HG03175 (cell line): ENCODE data around the gene POLN.
"Not testable (repeated sequence)": the region's sequence is repeated elsewhere in the genome, so short reads cannot be mapped to it uniquely, and the experiment has no call there.

Source experiments
- ATAC-seq: cut with Tn5 transposase; IDR thresholded peaks from one replicate; pipeline ENCODE4 v1.9.1; 2021; ENCODE audit warnings: mild to moderate bottlenecking, moderate library complexity; ENCODE audit not compliant: unreplicated experiment

Gene POLN

DNA sequence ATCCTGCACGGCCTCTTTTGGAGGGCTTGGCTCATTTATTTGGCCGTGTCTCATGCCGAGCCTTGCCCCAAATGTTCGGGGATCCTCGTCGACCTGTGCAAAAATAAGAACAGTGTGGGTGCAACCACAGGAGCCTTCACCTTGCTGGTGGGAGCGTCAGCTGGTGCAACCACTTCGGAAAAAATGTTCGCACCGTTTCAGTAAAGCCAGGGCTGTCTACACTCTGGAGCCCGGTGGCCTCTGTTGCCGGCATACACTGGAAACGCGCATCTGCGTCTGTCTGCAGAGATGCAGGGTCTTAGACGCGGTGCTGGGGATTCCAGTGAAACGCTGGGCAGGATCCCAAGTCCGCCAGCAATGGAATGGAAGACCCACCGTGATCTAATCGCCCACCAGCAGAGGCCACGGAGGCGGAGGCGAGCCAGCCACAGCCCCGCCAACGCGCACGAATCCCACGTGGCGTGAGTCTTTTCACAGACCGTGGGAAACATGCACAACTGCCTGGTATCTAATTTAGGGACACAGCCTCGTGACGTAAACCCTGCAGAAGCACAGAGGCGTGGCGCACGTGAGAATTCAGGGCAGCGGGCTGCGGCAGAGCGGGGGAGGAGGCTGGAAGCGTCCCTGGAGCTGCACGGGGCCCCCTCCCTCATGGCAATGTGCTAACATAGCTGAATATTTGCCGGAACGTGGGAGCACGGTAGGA is 33.8 kb upstream of the POLN start:
- ATAC-seq: no peak

DNA sequence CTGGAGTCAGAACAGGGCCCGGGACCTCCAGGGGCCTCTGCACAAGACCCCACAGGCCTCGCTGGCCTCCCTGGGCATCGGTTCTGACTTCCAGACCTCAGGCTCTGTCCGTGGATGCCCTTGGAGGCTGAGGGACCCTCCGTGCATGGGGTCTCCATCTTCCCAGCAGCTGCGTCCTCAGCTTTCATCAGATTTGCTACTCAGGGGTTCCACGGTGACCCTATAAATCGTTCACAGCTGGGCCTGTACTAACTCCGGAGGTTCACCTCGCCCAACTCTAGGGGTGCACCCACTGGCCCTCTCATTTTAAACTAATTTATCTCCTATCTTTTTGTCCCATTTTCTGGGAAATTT is 33.1 kb upstream of the POLN start:
- ATAC-seq: not testable (repeated sequence)

DNA sequence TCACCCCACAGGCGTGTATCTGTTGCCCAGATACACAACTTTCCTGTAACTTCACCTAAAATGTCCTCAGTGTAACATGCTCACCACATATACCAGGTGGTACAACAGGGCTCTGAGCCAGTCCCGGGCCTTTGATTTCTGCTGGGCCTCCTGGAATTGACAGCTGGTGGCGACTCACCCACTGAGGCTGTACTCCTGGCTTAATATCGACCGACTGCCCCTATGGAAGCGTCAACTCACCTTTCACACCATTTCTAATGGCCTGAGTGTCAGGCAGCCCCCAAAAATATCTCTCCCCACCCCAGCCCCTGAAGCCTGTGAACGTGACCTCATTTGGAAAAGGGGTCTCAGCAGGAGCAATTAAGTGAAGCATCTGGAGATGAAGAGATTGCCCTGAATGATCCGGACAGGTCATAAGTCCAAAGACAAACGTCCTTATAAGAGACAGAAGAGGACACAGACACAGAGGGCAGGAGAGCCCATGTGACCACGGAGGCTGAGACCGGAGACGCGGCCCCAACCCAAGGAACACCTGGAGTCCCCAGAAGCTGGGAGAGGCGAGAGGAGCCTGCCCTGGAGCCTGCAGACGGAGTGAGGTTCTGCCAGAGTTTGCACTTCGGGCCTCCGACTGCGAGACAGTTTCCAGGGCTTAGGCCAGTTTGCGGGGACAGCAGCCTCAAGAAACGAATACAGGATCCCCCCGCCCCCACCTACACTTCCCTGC is 32.6 kb upstream of the POLN start:
- ATAC-seq: no peak

DNA sequence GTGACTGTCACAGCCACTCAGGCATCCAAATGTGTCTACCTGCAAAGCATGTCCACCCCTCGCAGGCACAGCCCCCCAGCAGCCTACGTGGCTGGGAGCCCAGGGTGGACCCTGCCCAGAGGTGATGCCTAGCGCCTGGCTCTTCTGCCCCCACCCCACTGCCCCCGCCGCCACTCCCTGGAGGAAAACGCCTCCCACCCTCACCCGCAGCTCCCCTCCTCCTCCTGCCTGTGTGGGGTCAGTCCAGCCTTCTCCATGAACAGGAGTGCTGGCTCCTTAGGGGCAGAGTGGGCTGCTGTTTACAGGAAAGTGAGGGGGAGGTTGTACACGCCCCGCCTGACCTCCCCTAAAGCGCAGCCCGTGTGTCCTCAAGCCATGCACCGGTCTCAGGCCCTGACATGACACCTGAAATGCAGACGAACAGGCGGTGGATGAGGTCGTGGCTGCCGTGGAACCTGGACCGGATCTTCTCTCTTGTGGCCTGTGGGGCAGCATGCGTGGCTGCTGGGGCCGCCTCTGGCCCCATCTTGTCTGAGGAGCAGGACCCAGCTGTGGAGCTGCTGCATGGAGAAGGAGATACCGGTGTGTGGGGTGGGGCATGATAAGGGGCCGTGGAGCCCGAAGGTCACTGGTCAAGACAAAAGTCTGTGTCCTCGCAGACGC is 31.9 kb upstream of the POLN start:
- ATAC-seq: no peak

DNA sequence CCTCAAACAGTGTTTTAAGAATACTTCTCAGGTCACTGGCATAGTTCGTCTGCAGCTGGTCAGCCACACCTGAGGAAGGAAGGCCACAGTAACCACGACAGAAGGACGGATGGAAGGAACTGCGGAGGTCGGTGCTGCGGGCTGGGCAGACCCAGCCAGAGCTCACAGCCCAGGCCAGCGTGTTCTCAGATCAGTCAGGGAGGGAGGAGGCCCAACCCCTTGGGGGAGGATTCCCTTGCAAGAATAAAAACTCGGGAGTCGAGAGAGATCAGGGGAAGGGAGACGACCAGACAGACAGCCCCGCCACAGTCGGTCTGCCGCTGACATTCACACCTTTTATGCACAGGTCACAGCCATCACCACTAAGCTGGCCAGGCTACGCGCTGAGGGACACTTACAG is 31.3 kb upstream of the POLN start:
- ATAC-seq: no peak

DNA sequence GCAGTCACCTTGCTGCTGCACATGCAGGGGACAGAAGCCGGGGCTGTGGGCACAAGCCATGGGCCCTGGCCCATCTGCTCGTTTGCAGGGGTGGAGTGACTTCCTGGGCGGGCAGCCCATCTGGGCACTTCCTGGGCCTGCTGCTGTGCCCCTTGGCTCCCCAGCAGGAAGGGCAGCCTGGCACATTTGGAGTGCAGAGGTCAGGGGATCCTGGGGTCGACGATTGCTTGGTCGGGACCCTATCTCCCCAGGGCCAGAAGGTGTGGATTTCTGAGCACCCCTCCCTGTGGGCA is 30.9 kb upstream of the POLN start:
- no peak for ATAC-seq

DNA sequence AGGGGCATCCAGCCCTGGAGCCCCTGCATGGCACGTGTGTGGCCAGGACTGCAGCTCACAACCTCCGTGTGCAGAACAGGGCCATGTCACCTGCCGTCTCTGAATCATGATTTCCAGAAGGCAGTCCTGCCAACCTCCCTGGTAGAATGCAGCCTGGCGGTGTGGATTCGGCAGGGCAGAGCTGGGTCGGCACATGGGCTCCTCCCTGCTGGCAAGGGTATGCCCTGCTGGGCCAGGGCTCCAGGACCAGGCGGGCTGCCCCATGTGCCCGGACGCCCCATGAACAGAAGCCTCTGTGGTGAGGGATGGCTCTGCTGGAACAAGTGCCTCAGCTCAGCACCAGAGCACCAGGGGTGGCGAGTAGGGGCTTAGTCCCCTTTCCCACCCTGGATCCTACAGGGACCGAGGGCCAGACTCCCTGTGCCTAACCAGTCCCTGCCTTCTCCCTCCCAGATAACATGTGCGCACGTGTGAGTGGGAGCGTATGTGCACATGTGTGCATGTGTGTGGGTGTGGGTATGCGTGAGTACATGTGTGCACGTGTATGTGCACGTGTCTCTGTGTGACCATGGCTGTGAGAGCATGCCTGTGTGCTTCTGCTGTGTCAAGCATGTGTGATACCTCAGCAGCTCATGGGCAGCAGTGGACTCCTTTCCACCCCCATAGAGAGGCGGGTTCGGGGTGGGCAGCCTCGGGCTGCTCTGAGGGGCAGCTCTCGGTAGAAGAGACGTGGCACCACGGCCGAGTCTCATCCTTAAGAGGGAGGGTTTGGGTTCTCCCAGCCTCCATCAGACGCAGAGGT is 30.3 kb upstream of the POLN start:
- ATAC-seq: no peak

DNA sequence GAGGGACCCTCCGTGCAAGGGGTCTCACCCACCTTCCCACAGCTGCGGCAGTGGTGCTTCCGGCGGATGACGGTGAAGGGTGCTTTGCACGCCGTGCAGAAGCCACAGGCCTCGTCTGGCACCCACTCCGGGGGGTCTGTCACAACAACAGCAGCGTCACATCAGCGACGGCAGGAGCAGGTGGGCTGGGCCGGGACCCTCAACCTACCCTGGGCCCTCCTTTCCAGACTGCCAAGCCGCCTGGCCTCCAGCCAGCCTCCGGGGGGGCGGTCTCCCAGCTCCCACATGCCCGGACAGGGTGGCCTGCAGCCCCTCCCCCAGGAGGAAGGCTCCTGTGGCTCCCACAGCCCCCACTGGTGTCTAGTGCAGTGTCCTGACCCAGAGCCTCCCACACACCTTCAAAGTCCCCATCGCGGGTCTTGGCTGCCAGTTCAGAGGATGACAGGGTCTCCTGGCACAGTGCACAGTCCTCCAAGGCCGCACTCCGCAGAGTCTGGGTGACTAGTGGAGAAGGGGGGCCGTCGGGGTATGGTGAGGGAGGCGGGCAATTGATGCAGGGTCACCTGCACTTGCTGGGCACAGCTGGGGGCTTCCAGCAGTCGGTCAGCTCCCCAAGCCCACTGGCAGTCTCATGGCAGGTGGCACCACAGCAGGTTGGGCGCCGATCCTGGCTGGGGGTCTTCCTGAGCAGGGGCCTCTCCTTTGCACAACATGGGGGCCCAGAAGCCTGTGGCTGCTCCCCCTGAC is 29.5 kb upstream of the POLN start:
- no peak for ATAC-seq

DNA sequence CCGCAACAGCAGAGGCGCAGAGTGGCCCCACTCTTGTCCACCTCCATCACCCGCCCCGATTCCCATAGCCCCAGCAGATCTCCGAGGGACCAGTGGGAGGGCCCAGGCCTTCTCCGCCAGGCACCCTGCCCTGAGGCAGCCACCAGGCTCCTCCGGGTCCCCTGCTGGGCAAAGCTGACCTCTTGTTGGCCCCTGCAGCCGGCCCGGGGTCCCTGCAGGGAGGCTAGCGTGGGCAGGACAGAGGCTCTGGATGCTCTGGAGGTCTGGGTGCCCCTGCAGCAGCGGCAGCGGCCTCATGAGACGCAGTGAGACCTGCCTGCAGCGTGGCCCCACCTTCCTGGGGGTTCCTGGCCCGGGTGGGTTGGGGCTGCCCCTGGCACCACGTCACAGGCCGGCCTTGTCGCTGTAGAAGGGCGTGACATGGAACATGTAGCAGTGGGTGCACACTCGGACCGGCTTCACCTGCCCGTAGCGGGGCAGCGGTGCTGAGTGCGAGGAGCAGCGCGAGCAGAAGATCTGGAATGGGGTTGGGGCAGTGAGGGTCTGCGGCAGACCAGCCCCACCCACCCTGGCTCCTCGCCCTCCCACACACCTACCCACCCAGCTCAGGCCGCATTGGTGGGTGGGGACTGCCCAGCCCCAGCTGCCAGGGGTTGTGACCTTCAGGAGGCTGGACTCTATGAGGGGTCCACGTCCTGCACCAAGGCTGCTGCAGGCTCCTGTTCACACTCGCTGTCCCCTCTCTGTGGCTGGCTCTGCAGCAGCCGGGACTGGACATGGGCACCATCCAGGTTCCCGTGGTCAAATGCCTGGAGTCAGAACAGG is 28.6 kb upstream of the POLN start:
- ATAC-seq: no peak

DNA sequence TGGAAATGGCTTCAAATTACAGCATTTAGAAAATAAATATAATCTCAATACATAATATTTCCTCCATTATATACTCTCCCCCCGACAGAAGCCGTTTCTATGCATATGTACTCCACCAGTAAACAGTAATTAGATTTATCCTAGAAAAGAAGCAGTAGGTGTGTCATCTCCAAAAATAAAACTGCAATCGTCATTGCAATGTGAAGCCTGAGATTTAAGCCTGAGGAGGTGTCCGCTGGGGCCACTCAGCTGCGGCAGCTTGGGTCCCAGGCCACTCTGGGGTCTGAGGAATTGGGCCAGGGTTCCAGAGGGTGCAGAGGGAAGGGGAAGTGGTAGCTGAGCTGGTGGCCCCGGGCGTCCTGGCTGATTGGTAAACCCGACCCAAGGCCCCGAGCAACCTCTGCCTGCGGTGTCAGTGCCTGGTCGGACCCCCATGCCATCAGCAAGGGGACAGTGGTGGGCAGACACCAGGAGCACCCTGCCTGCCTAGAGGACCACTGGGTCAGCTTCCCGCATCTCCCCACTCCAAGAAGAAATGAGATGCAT is 27.8 kb upstream of the POLN start:
- no peak for ATAC-seq

DNA sequence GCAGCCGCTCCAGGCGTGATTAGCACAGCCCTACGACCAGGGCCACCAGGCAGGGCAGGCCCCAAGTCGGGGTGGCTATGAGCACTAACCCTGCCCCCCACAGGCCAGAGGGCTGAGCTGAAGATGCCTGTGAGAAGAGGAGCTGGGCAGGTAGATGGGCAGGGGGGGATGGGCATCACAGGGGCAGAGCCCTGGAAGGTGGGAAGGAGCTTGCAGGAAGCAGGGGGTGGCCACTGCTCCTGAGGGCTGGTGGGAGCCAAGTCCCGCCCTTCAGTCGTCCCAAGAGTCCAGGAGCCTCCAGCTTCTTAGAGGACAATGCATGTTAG is 27.2 kb upstream of the POLN start:
- no peak for ATAC-seq

DNA sequence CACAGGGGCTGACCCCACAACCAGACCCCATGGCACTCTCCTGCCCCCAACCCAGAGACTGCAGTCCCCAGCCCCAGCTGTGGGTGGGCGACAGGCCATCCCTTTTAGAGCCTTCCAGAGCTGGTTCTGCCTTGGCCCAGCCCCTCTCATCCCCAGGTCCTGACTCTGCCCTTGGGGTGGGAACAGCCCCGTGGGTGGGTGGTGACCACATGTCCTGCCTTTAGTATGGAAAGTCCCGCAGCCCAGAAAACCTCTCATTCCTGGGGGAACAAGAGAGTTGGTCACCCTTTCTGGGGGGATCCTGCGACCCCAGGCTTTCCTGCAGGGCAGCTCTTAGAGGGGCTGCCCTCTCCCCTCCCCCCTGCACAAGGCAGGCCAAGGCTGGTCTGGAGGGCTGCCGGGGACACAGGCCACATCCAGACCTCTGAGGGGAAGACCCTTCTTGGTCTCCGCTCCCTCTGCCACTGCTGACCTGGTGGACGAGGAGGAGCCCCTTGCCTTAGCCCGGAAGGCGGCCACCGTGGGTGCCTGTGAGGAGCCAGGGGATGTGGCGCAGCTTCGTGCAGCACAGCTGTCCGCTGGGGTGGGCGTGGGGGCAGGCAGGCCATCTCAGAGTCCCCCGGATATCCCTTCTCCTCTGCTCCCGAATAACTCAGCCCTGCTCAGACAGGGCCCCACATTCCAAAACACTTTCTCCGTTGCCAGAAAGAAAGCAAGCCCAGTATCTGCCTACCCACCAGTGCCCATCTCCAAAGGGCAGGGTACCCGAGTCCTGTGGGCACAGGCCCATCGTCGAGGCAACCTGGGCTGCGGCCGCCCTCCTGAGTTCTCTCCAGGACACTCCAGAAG is 26.7 kb upstream of the POLN start:
- no peak for ATAC-seq

DNA sequence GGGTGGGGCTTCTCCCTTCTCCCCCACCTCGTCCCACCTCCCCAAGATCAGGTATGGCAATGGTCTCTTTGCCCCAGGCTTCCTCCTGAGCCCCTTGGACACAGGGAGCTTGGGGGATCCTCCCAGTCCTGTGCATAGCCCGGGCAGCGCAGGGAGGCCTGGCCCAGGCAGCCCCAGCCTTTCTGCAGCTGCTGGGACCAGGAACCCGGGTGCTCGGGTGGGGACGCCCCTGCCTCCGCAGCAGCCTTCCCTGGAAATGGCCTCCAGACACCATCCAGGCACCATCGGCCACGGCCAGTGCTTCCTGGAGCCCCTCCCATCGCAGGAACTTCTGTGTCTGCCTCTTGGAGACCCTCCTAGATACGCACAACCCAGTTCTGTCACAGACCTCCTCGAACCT is 25.9 kb upstream of the POLN start:
- ATAC-seq: no peak

DNA sequence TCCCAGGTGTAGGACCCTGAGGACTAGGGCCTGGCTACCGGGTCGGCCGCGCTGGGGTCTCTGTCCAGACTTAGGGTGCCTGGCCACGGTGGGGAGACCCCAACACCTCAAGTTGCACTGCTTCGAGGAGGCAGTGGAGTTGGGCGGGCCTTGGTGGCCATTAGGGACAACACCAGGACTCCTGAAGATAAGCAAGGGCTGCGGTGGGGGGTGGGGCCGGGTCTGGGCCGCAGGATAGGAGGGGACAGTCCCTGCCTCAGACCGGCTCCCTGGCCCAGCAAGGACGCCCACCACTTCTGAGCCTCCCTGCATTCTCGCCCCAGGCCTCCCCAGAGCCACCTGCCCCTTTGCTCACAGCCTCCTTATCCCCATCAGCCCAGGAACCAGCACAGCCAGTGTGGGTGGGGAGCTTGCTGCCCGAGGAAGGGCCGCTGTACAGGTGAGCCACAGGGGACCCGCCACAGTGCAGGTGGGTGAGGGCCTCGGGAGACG is 25.4 kb upstream of the POLN start:
- no peak for ATAC-seq

DNA sequence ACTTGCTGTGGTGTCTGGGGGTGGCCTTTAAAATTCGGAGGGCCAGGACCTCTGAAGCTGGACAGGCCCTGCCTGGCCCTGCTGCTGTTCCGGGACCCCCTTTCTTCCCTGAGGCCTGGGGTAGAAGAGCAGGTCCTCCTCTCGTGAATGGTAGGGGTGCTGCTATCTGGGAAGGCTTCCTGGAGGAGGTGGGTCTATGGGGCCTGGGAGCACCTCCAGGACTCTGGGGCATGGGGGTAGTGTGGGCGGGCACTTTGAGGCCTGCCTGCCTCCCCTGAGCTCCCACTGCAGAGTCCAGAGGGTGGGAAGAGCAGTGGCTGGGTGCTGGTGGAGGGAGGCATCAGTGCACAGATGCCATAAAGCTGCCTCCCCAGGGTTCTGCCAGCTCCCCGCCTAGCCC is 24.9 kb upstream of the POLN start:
- no peak for ATAC-seq

DNA sequence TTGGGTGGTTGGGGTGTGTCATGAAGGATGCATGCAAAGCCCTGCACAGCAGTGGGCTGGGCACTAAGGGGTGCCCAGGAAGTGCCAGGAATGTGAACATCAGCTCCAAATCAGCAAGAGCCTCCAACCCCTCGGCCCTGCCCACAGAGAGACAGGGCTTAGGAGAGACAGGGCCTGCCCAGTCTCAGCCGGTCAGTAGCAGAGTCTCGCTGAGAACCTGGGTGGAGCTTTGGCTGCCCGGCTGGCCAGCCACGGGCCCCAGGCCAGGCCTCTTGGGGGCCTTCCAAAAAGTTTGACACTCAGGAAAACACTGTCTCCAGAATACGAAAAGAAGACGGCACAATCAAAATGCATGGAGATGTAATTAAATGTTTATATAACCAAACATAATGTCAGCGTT is 24.3 kb upstream of the POLN start:
- ATAC-seq: no peak

DNA sequence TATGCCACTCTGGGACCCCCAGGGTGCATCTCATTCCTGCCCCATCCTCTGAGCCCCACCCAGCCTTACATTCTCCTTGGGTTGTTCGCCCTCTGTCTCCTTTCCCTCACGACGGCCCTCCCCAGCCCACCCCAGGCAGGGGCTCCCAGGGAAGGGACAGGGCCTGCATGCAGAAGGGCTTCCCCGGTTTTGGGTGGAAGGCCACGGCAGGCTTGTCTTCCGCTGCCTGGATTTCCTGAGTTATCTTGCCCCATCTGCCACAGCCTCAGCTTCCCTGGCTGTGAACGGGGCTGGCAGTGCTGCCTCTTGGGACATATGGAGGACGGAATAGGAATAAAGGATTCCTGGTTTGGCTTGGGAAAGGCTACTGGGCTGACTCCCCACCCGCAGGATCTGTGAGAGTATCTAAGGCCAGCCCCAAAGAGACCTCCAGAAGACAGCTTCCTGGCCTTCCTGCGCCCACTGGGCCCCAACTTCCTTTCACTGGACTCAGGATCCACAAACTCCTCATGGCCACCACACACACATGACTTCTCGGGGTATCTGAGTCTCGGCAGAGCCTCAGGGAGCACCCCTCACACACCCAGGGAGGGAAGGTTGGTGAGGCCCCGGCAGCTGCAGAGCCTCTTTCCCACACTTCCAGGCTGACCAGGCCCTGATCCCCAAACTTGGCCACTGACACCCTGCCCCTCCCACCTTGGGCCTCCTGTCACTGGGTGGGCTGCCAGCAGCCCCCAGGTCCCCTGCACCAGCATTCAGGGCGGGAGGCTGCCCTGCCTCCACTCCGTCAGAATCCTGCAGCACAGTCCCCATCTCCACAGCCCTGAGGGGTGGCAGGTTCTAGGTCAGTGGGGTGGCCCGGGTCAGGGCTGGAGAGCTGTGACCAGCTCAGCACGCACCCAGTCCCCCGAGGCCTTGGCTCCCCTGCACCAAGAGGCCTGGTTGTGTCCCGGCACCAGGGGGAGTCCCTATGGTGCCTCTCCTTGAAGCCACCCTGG is 23.5 kb upstream of the POLN start:
- ATAC-seq: no peak
